NCI-H524 treated with DMSO at 0.1 percent for 48 hours (cell line): ENCODE data around the gene CAMKMT.

ENCODE experiments used
- DNase-seq: peaks from one replicate; lab custom pipeline; 2025; lab: John Stamatoyannopoulos, UW

The CAMKMT gene

GRCh38 chr2:44801841-44802776 is 440.4 kb downstream of the CAMKMT start:
- DNase-seq: no peak

- DNase-seq: no peak
Observed at GRCh38 chr2:44802777-44803424, 441.2 kb downstream of the CAMKMT start.

DNA sequence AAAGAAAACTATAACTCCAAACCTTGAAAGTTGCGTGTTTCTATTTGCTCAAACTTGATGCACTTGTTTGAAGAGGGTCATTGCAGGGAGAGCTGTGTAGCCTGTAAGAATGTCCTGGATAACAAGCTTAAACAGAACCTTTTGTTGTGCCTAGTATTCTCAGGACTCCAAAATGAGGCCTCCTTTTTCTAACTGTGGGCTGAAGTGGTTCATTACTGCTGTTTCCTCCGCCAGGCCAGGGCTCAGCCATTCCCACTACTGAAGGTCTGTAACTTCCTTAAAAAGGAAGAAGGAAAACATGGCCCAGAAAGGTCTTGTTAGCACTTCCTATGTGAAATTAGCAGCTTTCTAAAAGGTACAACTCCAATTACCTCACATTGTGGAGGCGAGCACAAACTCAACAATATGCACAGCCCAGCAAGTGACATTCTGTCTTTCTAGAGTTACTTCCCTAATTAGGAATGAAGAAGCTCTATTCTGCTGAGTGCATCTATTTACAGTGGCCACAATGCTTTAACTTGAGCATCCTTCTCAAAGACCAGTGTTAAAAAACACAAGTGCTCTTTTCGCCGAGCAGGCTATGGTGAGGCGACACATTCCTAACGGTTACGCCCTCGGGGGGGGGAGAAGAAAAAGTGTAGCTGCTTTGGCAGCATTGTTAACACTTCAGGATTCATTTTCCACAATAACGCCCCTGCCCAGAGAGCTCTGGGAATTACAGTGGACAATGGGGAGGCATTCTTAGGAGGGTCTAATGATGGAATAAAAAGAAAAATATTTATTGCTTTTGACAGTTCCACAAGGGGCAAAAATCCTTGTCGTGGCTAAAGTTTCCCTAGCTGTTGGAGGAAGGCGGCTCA is 442.9 kb downstream of the CAMKMT start:
- no peak for DNase-seq

DNA sequence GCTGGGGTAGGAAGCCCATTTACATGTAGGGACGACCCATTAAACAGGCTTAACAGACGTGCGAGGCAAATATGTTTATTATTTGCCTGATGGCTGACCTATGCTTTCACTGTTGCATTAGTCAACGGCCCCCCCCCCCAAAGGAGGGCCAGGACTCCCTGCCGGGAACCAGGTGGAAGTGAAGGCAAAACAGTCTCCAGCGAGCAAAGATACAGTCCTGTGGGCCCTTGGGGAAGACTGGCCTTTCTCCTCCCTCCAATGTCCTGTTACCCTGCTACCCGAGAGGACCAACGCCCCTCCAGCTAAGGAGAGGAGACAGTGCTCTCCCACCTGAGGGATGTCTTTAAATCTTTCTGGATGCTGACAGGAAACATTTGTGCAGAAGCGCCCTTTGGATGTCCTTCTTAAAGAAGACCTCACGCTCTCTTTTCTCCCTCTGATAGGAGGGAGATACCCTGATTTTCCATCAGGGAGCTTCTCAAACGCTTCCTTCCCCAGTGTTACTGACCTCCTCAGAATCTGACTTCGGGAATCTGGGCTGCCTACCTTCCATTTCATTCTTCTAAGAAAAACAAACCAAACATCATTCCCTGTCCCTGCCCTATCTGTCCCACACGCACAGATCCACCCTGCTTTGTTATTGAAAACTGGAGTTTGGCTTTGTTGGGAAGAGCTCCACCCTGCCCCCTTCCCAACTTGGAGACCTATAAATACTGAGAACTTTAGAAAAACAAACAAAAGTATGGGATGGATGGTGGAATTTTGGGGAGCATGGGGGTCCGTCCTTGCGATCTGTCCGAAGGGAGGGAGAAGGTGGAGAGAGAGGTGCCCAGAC is 443.9 kb downstream of the CAMKMT start:
- no peak for DNase-seq

DNA sequence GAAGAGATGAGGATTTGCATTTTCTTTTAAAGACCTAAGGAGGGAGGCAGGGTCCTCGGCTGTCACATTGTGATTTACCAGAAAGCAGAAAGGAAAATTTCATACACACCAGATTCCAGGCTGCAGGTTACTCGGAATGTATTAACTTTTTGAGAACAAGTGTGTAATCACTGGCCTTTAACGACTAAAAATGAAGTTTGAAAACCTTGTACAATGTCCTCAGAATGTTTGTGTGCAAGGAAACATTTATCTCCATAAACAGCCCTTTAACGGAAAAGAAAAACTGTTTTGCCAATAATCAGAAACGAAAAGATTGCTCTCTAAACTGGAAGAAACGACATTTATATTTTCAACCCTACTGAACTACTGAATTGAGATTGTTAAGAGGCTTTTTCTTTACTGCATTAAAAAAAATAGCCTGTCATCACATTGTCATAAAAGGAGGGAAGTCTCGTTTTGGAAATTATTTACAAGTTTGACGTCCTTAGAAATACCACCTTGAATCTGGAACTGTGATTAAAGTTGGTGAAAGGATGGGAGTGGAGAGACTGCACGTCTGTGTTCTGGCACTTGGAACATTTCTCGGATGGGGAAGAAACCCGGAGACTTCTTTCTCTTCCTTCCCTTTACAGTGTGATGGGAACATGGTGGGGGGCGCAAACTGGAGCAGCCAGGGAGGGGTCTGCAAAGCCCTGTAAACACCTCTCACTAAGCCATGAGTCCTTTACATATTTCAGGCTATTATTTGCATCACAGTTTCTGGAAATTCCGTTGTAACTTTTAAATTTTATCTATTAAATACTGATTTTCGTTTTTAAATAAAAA is 445.7 kb downstream of the CAMKMT start:
- DNase-seq: no peak

DNA sequence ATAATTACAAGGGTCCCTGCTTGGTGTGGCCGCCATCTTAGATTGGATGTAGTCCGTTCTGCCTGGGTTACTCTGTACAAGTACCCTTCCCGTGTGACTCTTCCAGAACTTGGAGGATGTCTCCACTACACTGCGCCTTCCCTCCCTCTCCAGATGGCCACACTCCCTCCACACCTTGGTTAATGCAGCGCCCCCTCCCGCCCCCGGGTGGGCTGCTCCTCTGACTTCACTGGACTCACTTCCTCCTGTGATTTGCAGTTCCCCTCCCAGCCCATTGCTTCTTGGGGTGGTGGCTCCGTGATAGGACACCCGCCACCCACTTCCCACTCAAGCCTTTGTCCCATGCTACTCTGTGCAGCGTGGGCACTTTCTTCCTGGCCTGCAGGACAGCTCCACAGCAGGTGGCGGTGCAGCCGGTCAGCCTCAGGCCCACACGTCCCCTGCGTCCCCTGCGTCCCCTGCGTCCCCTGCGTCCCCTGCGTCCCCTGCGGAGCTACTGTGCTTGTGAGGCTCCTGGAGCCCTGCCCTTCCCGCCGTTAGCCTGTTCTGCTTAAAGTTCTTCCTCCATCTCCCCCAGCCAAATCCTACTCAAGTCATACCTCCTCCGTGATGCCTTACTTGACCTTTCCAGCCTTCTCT is 449.3 kb downstream of the CAMKMT start:
- no peak for DNase-seq

- no peak for DNase-seq
Observed at GRCh38 chr2:44813165-44813564, 451.4 kb downstream of the CAMKMT start.

DNA sequence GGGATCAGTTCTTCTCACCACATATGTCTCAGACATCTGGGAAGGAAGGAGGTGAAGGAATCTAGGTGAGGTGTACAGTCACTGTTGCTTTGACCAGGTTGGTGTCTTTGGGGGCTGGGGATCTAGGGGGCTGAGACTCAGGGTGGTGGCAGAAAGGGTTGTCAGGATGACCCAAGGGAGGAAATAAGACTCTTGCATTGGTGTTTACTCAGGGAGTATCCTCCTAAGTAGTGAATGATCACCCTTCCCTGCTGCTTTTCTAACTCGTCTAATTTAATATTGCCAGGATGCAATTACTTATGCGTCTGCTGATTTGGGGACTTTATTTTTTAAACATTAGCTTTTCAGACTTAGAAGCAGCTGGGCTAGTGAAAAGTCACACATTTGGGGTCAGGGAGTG is 451.9 kb downstream of the CAMKMT start:
- DNase-seq: no peak

DNA sequence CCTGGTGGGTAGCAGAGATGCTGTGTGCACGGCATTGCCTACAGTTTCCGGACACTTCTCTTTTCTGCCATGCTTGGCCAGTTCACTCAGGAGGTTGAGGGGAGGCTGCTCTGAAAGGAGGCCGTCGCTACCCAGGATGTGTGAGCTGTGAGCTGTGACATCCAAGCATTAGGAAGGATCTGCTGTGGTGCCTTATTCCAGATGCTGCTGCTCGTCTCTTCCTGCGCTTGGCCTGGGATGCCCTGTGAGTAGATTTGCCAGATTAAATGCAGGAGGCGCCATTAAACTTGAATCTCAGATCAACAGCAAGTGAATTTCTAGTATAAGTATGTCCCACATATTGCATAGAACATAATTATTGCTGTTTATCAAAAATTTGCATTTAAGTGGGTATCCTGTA is 455.5 kb downstream of the CAMKMT start:
- no peak for DNase-seq

GRCh38 chr2:44817673-44818335 is 456.1 kb downstream of the CAMKMT start:
- DNase-seq: peak; percentile 89

- no peak for DNase-seq
Observed at GRCh38 chr2:44819061-44819460, 457.3 kb downstream of the CAMKMT start.

GRCh38 chr2:44821500-44821899 is 459.8 kb downstream of the CAMKMT start:
- DNase-seq: no peak

- no peak for DNase-seq
Observed at GRCh38 chr2:44822174-44822573, 460.4 kb downstream of the CAMKMT start.
